A549 (cell line): ENCODE measurements around the gene PGAP3. TPM values are rescaled to one million over a fixed set of nuclear protein-coding genes. Genes with fewer than 3 reads are reported as not detected.

Experiments used
- ATAC-seq, 2 experiments: fragments of 200-7000 bp in 1 of 2; fragments of >200 bp in 1 of 2; cut with Nextera tagmentation in 1 of 2; cut with Tn5 transposase in 1 of 2; 3 replicates each; pipeline versions ENCODE4 v1.8.0 to v1.9.1; 2018 to 2020; ENCODE audit warnings: mild to moderate bottlenecking in 1 of 2, moderate library complexity in 1 of 2
- CTCF ChIA-PET: fragments of 300-600 bp; sonication (Branson Sonifier 250); formaldehyde crosslinking; extraction: SDS; loops from one replicate; lab custom pipeline; 2021; ENCODE audit warnings: antibody characterized with exemption, inconsistent platforms; lab: Yijun Ruan, JAX
- POLR2A ChIA-PET: fragments of 350-600 bp; formaldehyde crosslinking; extraction: SDS; loops from one replicate; lab custom pipeline; 2021; ENCODE audit warnings: antibody characterized with exemption, inconsistent platforms; lab: Yijun Ruan, JAX
- DNase-seq, 2 experiments: peaks; one replicate each; pipeline versions ENCODE4 v3.0.0 to v3.0.0-alpha.2; 2011 to 2016; ENCODE audit warnings: low read depth in 1 of 2, low spot score in 1 of 2
- FAIRE-seq: peaks from 2 replicates; lab custom pipeline; 2011; peaks lifted over from hg19 to GRCh38; lab: Jason Lieb, UNC
- H3K27ac ChIP-seq, 2 experiments: fragments of >200 bp; sonication (Bioruptor Twin); formaldehyde crosslinking; 3 replicates each; pipeline ENCODE4 v1.5.1; 2016 to 2017
- H3K4me1 ChIP-seq: fragments of >200 bp; sonication (Bioruptor Twin); formaldehyde crosslinking; 3 replicates; pipeline ENCODE4 v1.6.1; 2016
- H3K4me2 ChIP-seq: fragments of >200 bp; sonication (Bioruptor Twin); formaldehyde crosslinking; 3 replicates; pipeline ENCODE4 v1.6.1; 2016
- H3K4me3 ChIP-seq: fragments of >200 bp; sonication (Bioruptor Twin); formaldehyde crosslinking; 3 replicates; pipeline ENCODE4 v1.5.1; 2016
- H3K9me3 ChIP-seq: fragments of >200 bp; sonication (Bioruptor Twin); formaldehyde crosslinking; 3 replicates; pipeline ENCODE4 v1.6.1; 2016
- CBX2 ChIP-seq: fragments of 200-600 bp; sonication (generic); IDR thresholded peaks from 2 replicates; pipeline ENCODE4 v1.6.1; 2016; ENCODE audit warnings: low read depth, mild to moderate bottlenecking, borderline replicate concordance
- CHD2 ChIP-seq: fragments of 150-350 bp; IDR thresholded peaks from 2 replicates; pipeline ENCODE4 v1.6.1; 2014; ENCODE audit warnings: low read length; ENCODE audit not compliant: partially characterized antibody
- FOSB ChIP-seq: fragments of 250-450 bp; sonication (Bioruptor Pico); IDR thresholded peaks from 2 replicates; pipeline ENCODE4 v1.5.0; 2020; ENCODE audit warnings: mild to moderate bottlenecking, moderate library complexity
- FOXS1 ChIP-seq: fragments of 250-450 bp; sonication (Bioruptor Pico); IDR thresholded peaks from 2 replicates; pipeline ENCODE4 v1.5.0; 2020; ENCODE audit warnings: mild to moderate bottlenecking, moderate library complexity
- HDAC2 ChIP-seq: fragments of 200-600 bp; sonication (generic); IDR thresholded peaks from 2 replicates; pipeline ENCODE4 v1.6.1; 2016
- HOXB13 ChIP-seq: fragments of 250-450 bp; sonication (Bioruptor Pico); IDR thresholded peaks from 2 replicates; pipeline ENCODE4 v1.5.0; 2020; ENCODE audit warnings: low read depth, mild to moderate bottlenecking, moderate library complexity
- HOXB5 ChIP-seq: fragments of 250-450 bp; sonication (Bioruptor Pico); IDR thresholded peaks from 2 replicates; pipeline ENCODE4 v1.5.0; 2020; ENCODE audit warnings: mild to moderate bottlenecking, moderate library complexity
- JUN ChIP-seq, 2 experiments: fragments of >200 bp; sonication (Bioruptor Twin); formaldehyde crosslinking; IDR thresholded peaks; 2 replicates in 1 of 2; 3 replicates in 1 of 2; pipeline ENCODE4 v1.6.1; 2016 to 2017
- JUNB ChIP-seq: fragments of >200 bp; sonication (Bioruptor Twin); formaldehyde crosslinking; IDR thresholded peaks from 2 replicates; pipeline ENCODE4 v1.6.1; 2016
- KDM1A ChIP-seq: fragments of 200-600 bp; sonication (generic); IDR thresholded peaks from 2 replicates; pipeline ENCODE4 v1.6.1; 2016; ENCODE audit warnings: low read depth, mild to moderate bottlenecking
- MAFK ChIP-seq: fragments of 450-650 bp; IDR thresholded peaks from 2 replicates; pipeline ENCODE4 v1.6.1; 2014; ENCODE audit not compliant: partially characterized antibody
- NFE2L2 ChIP-seq: fragments of 150-350 bp; conservative IDR thresholded peaks from 2 replicates; pipeline ENCODE4 v1.6.1; 2014; ENCODE audit warnings: low read length
- NR3C1 ChIP-seq: fragments of >200 bp; sonication (Bioruptor Twin); formaldehyde crosslinking; IDR thresholded peaks from 3 replicates; pipeline ENCODE4 v1.6.1; 2017
- POLR2A ChIP-seq: IDR thresholded peaks from 2 replicates; pipeline ENCODE4 v1.6.1; 2012; ENCODE audit warnings: mild to moderate bottlenecking, low read length
- POLR2AphosphoS2 ChIP-seq: conservative IDR thresholded peaks from 2 replicates; pipeline ENCODE4 v1.6.1; 2012; ENCODE audit warnings: low read length, improper control_type of control experiment, inconsistent platforms
- RAD21 ChIP-seq, 2 experiments: fragments of >200 bp in 1 of 2; sonication (Bioruptor Twin) in 1 of 2; formaldehyde crosslinking in 1 of 2; IDR thresholded peaks in 1 of 2; conservative IDR thresholded peaks in 1 of 2; 2 replicates in 1 of 2; 3 replicates in 1 of 2; pipeline ENCODE4 v1.6.1; 2012 to 2018; ENCODE audit warnings: inconsistent platforms in 1 of 2
- RCOR1 ChIP-seq: fragments of 150-350 bp; IDR thresholded peaks from 2 replicates; pipeline ENCODE4 v1.6.1; 2014; ENCODE audit warnings: antibody characterized with exemption, low read length, low read depth
- RFX5 ChIP-seq: fragments of 450-650 bp; IDR thresholded peaks from 2 replicates; pipeline ENCODE4 v1.7.1; 2014; ENCODE audit warnings: antibody characterized with exemption, mild to moderate bottlenecking, moderate library complexity
- SMC3 ChIP-seq: fragments of >200 bp; sonication (Bioruptor Twin); formaldehyde crosslinking; IDR thresholded peaks from 3 replicates; pipeline ENCODE4 v1.6.1; 2018; ENCODE audit warnings: inconsistent platforms
- ZNF302 ChIP-seq: fragments of 250-450 bp; sonication (Bioruptor Pico); IDR thresholded peaks from 2 replicates; pipeline ENCODE4 v1.9.0; 2021; ENCODE audit warnings: inconsistent platforms, mild to moderate bottlenecking, moderate library complexity
- ZSCAN20 ChIP-seq: fragments of 250-450 bp; sonication (Bioruptor Pico); IDR thresholded peaks from 2 replicates; pipeline ENCODE4 v1.8.0; 2022; ENCODE audit warnings: mild to moderate bottlenecking, moderate library complexity
- WGBS: methylation state at CpG from one replicate; pipeline ENCODE4 v1.1.6; 2017; ENCODE audit errors: missing lambda C conversion rate; 5-methylcytosine and 5-hydroxymethylcytosine counted together
- polyA plus RNA-seq, 4 experiments: library from polyadenylated mRNA; depleted of rRNA in 3 of 4; stranded (reverse); fragments of >200 nt; fragmentation: RNase III in 1 of 4; extraction: RNeasy Plus Mini Kit Qiagen cat#74134 plus additional on column Dnase treatment in 1 of 4; gene quantifications; 2 replicates in 3 of 4; 3 replicates in 1 of 4; pipeline ENCODE4 v1.2.3, GENCODE V29; 2011 to 2017
- TF ChIP-seq, protein P1 (sequence below): fragments of >200 bp; sonication (Bioruptor Twin); formaldehyde crosslinking; IDR thresholded peaks from 3 replicates; pipeline ENCODE4 v1.5.1; 2016
- TF ChIP-seq, protein P2 (sequence below): fragments of >200 bp; sonication (Bioruptor Twin); formaldehyde crosslinking; IDR thresholded peaks from 2 replicates; pipeline ENCODE4 v1.6.1; 2016
- TF ChIP-seq, protein P3 (sequence below): fragments of 250-450 bp; sonication (Bioruptor Pico); IDR thresholded peaks from 2 replicates; pipeline ENCODE4 v1.5.0; 2020; ENCODE audit warnings: low read depth, mild to moderate bottlenecking, moderate library complexity
- TF ChIP-seq, protein P4 (sequence below): fragments of 200-600 bp; sonication (generic); IDR thresholded peaks from 2 replicates; pipeline ENCODE4 v1.6.1; 2016; ENCODE audit warnings: antibody characterized with exemption, mild to moderate bottlenecking, moderate library complexity

The PGAP3 gene
- polyA plus RNA-seq, 2 of the 4 experiments (the other 2 are of a cell fraction), result 7.3 to 8.5 TPM

DNA sequence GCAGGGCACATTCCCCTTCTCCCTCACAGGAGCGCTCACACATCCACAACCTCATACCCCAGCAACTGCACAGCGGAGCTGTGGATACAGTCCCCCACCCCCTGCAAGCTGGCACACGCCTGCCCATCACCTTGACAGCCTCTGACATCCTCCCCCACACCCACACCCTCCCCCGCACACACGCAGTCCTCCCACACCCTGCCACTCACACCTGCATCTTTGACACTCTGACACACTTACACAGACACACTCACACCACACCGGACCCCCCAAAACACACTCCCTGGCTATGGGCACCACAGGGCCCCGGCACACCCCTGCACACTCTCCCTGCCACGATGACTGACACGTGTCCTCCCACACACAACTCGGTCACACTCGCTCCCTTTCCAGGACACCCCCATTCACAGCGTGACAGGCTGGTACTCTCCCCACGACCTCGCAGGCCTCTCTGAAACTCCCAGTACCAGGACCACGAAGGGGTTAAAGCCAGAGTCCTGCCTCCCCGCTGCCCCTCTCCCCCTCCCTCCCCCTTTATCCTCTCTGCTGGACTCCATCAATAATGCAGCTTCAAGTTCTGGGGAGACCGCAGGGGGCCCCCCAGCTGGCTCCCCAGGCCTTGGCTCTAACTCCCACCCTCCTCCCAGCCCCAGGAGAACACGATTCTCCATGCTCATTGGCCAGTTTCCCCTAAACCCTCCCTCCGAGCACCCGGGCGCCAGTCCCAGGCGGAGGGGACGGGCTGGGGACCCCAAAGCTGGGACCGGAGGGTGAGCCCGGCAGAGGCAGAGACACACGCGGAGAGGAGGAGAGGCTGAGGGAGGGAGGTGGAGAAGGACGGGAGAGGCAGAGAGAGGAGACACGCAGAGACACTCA lies 61.4 kb downstream of the PGAP3 start, which contains the start of gene PPP1R1B:
Gene PPP1R1B (plus strand): TSS at position 782 of the 876 bp plus-strand sequence. CDS start 441 bp downstream, outside the sequence.
- ATAC-seq, result no peak
- H3K4me2 ChIP-seq, result peak within 1 kb of the TSS; percentile 76
- CTCF ChIA-PET, result interaction anchor here (0.8 to 58.8 kb wide), 11 partner anchors 8 to 428 kb away, joined by 3 to 1581 read pairs (median 4); partner anchors contain the start of genes ERBB2, MIEN1, NEUROD2 and PGAP3
- H3K4me1 ChIP-seq, result peaks cover 14% of the 10 kb centered on the region; the same call in 2 of the 3 replicates
- no peaks in the 10 kb centered on the region for H3K9me3 ChIP-seq
- DNase-seq, result no peak
- 59% methylated on average over 29 of the region's 29 CpGs for WGBS
- FAIRE-seq, result no peak
- peak within 1 kb of the TSS in 1 of 2 experiments; percentile 19; a peak in 2 of 6 replicates for H3K27ac ChIP-seq
- POLR2A ChIA-PET, result no interaction called here
- H3K4me3 ChIP-seq, result peak within 1 kb of the TSS; percentile 25
- no peak for TF ChIP-seq HDAC2
- no peak for TF ChIP-seq ZSCAN20
- no peak for TF ChIP-seq JUNB
- TF ChIP-seq, protein P1, sequence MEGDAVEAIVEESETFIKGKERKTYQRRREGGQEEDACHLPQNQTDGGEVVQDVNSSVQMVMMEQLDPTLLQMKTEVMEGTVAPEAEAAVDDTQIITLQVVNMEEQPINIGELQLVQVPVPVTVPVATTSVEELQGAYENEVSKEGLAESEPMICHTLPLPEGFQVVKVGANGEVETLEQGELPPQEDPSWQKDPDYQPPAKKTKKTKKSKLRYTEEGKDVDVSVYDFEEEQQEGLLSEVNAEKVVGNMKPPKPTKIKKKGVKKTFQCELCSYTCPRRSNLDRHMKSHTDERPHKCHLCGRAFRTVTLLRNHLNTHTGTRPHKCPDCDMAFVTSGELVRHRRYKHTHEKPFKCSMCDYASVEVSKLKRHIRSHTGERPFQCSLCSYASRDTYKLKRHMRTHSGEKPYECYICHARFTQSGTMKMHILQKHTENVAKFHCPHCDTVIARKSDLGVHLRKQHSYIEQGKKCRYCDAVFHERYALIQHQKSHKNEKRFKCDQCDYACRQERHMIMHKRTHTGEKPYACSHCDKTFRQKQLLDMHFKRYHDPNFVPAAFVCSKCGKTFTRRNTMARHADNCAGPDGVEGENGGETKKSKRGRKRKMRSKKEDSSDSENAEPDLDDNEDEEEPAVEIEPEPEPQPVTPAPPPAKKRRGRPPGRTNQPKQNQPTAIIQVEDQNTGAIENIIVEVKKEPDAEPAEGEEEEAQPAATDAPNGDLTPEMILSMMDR, result no peak
- no peak for TF ChIP-seq HOXB5 (CRISPR knock-in tag)
- TF ChIP-seq, protein P2, sequence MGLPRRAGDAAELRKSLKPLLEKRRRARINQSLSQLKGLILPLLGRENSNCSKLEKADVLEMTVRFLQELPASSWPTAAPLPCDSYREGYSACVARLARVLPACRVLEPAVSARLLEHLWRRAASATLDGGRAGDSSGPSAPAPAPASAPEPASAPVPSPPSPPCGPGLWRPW, result no peak
- TF ChIP-seq RFX5, result no peak
- no peak for TF ChIP-seq NFE2L2
- no peak for TF ChIP-seq CBX2
- no peak for TF ChIP-seq MAFK
- TF ChIP-seq JUN (IDR thresholded peaks at IDR 0.05), result no peak
- TF ChIP-seq ZNF302, result no peak
- no peak for TF ChIP-seq KDM1A
- TF ChIP-seq, all 56 proteins: peak for 0

DNA sequence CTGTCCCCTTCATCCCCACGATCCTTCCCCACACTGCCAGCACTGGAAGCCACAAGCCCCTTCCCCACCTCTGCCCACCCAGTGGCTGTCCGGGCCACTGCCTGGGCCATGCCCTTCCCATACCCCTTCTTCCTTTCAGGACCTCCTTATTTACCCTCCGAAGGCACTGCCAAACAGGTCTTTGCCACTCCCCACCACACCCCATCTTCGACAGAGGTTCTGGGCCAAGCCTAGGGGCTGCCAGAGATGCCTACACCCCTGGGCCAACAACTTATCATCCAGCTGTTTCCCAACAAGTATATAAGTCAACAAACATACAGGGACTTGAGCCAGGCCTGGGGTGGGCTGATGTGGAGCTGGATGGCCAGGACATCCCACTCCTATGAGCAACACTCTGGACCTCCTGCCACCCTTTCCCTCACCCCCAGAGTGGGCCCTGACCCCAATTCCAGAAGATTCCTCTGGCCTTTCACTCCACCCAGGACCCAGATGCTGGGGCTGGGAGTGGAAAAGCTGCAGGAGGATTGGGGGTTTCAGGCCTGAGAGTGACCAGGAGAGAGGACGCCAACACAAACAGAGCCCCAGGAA lies 62.6 kb downstream of the PGAP3 start:
- ATAC-seq, result no peak
- no peak overlapping the region for H3K4me2 ChIP-seq
- peaks cover 14% of the 10 kb centered on the region; the same call in 2 of the 3 replicates for H3K4me1 ChIP-seq
- CTCF ChIA-PET, result interaction anchor here (0.8 to 58.8 kb wide), 14 partner anchors 8 to 418 kb away, joined by 3 to 1581 read pairs (median 24); partner anchors contain the start of genes ERBB2, MIEN1, NEUROD2 and PGAP3
- H3K4me3 ChIP-seq, result no peak overlapping the region
- H3K9me3 ChIP-seq, result no peaks in the 10 kb centered on the region
- no peak for FAIRE-seq
- TF ChIP-seq FOXS1 (CRISPR knock-in tag) (no peak), SMC3 (no peak)
- TF ChIP-seq, protein P3, sequence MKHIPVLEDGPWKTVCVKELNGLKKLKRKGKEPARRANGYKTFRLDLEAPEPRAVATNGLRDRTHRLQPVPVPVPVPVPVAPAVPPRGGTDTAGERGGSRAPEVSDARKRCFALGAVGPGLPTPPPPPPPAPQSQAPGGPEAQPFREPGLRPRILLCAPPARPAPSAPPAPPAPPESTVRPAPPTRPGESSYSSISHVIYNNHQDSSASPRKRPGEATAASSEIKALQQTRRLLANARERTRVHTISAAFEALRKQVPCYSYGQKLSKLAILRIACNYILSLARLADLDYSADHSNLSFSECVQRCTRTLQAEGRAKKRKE (CRISPR knock-in tag), result no peak
- POLR2A ChIA-PET, result interaction anchor here (0.6 kb wide), 1 partner anchor 207 kb away, joined by 4 read pairs; no protein-coding TSS in a partner anchor
- 47% methylated on average over 5 of the region's 5 CpGs for WGBS
- no peak overlapping the region for H3K27ac ChIP-seq
- no peak for DNase-seq

DNA sequence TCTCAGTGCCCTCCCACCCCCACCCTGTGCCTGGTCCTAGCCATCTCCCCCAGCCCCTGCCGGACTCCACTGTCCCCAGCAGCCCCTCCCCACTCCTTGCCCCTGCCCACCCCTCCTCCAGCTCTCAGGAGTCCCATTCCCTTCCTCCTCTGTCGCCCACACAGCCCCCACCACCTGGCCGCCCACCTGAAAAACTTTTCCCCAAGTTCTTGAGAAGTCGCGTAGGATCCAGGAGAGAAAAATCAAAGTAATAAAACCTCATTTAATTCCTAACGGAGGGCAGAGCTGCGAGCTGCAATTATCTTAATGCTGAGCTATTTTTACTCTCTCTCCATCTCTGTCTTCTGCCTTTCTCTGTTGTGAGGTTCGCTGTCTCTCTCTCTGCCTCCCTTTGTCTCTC lies 63.5 kb downstream of the PGAP3 start:
- CTCF ChIA-PET, result interaction anchor here (1.0 to 58.8 kb wide), 13 partner anchors 7 to 417 kb away, joined by 4 to 1581 read pairs (median 83); partner anchors contain the start of genes ERBB2, NEUROD2, PGAP3 and PNMT
- no peak for ATAC-seq
- POLR2A ChIA-PET, result no interaction called here
- no peak for FAIRE-seq
- no peak overlapping the region for H3K27ac ChIP-seq
- no peak for DNase-seq
- H3K4me1 ChIP-seq, result peaks cover 14% of the 10 kb centered on the region; the same call in 2 of the 3 replicates
- H3K4me2 ChIP-seq, result no peak overlapping the region
- no peaks in the 10 kb centered on the region for H3K9me3 ChIP-seq
- H3K4me3 ChIP-seq, result no peak overlapping the region
- 56% methylated on average over 8 of the region's 8 CpGs for WGBS
- TF ChIP-seq, protein P4, sequence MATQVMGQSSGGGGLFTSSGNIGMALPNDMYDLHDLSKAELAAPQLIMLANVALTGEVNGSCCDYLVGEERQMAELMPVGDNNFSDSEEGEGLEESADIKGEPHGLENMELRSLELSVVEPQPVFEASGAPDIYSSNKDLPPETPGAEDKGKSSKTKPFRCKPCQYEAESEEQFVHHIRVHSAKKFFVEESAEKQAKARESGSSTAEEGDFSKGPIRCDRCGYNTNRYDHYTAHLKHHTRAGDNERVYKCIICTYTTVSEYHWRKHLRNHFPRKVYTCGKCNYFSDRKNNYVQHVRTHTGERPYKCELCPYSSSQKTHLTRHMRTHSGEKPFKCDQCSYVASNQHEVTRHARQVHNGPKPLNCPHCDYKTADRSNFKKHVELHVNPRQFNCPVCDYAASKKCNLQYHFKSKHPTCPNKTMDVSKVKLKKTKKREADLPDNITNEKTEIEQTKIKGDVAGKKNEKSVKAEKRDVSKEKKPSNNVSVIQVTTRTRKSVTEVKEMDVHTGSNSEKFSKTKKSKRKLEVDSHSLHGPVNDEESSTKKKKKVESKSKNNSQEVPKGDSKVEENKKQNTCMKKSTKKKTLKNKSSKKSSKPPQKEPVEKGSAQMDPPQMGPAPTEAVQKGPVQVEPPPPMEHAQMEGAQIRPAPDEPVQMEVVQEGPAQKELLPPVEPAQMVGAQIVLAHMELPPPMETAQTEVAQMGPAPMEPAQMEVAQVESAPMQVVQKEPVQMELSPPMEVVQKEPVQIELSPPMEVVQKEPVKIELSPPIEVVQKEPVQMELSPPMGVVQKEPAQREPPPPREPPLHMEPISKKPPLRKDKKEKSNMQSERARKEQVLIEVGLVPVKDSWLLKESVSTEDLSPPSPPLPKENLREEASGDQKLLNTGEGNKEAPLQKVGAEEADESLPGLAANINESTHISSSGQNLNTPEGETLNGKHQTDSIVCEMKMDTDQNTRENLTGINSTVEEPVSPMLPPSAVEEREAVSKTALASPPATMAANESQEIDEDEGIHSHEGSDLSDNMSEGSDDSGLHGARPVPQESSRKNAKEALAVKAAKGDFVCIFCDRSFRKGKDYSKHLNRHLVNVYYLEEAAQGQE, result no peak
- TF ChIP-seq JUNB, result no peak
- TF ChIP-seq RAD21 (conservative IDR thresholded peaks at IDR 0.05 in 1 of 2, IDR thresholded peaks at IDR 0.05 in 1 of 2), result no peak
- no peak for TF ChIP-seq CHD2
- TF ChIP-seq POLR2AphosphoS2, result no peak
- TF ChIP-seq NR3C1, result no peak
- TF ChIP-seq ZNF302, result no peak
- TF ChIP-seq POLR2A, result no peak
- TF ChIP-seq HOXB13 (CRISPR knock-in tag), result no peak
- TF ChIP-seq CBX2, result no peak
- no peak for TF ChIP-seq FOSB
- TF ChIP-seq RCOR1, result no peak
